Activated gamma-delta T cell treated with Interleukin-2 at 50 U/mL for 16 hours (primary cell): Measurements from ENCODE around the gene SF1.
"Not testable (repeated sequence)": the region's sequence is repeated elsewhere in the genome, so short reads cannot be mapped to it uniquely, and the experiment has no call there.

ENCODE experiments used
- DNase-seq: peaks from one replicate; pipeline ENCODE4 v3.0.0-alpha.2; 2020

The SF1 gene

GRCh38 chr11:64778473-64779298, at the start of gene SF1:
Gene SF1 (minus strand): TSS chr11:64778542. CDS start chr11:64778392, 150 bp downstream.
- DNase-seq, result peak; percentile 99

GRCh38 chr11:64827451-64827839, 49.1 kb upstream of the SF1 start:
- no peak for DNase-seq

- no peak for DNase-seq
Observed at GRCh38 chr11:64826578-64827450, 48.5 kb upstream of the SF1 start.

- no peak for DNase-seq
Observed at GRCh38 chr11:64826062-64826461, 47.7 kb upstream of the SF1 start.

- DNase-seq, result no peak
Observed at GRCh38 chr11:64823568-64824119, 45.3 kb upstream of the SF1 start.

GRCh38 chr11:64817476-64817875, 39.1 kb upstream of the SF1 start:
- DNase-seq, result no peak

GRCh38 chr11:64815433-64815832, 37.1 kb upstream of the SF1 start:
- not testable (repeated sequence) for DNase-seq

GRCh38 chr11:64814712-64815187, 36.4 kb upstream of the SF1 start:
- DNase-seq, result no peak

- DNase-seq, result no peak
Observed at GRCh38 chr11:64813826-64814225, 35.5 kb upstream of the SF1 start.

GRCh38 chr11:64810891-64811272, 32.5 kb upstream of the SF1 start:
- peak; percentile 56 for DNase-seq

GRCh38 chr11:64810271-64810890, 32.0 kb upstream of the SF1 start, which contains the start of gene MEN1:
Gene MEN1 (minus strand): TSS chr11:64810551. CDS start chr11:64810109, 442 bp downstream.
- DNase-seq, result peak; percentile 73

GRCh38 chr11:64809781-64810241, 31.5 kb upstream of the SF1 start:
- no peak for DNase-seq

GRCh38 chr11:64805481-64805880, 27.1 kb upstream of the SF1 start:
- no peak for DNase-seq

- no peak for DNase-seq
Observed at GRCh38 chr11:64804346-64805210, 26.2 kb upstream of the SF1 start.

- no peak for DNase-seq
Observed at GRCh38 chr11:64803846-64804345, 25.6 kb upstream of the SF1 start.

- DNase-seq, result peak; percentile 84
Observed at GRCh38 chr11:64803158-64803845, 25.0 kb upstream of the SF1 start, which contains the start of gene MAP4K2. Gene MAP4K2 (minus strand): TSS chr11:64803214. CDS start chr11:64803149, 65 bp downstream.

- no peak for DNase-seq
Observed at GRCh38 chr11:64802370-64803157, 24.2 kb upstream of the SF1 start.

GRCh38 chr11:64801561-64802369, 23.4 kb upstream of the SF1 start:
- no peak for DNase-seq

- no peak for DNase-seq
Observed at GRCh38 chr11:64801158-64801464, 22.8 kb upstream of the SF1 start.
